Thymus (tissue), 11 donors: ENCODE data around the gene CLIP2. TPM values are rescaled to one million over a fixed set of nuclear protein-coding genes. Genes with fewer than 3 reads are reported as not detected.
"Not testable (repeated sequence)": the region's sequence is repeated elsewhere in the genome, so short reads cannot be mapped to it uniquely, and the experiment has no call there.

Experiments
- DNase-seq, 9 donors: peaks; one replicate each; pipeline ENCODE4 v3.0.0-alpha.2; 2013; ENCODE audit warnings: low spot score in 9 of 9, low read depth in 6 of 9, missing footprints in 1 of 9
- H3K27ac ChIP-seq, 2 donors: one replicate each; pipeline ENCODE4 v1.5.1; 2013; ENCODE audit warnings: control low read depth in 1 of 2, low read depth in 1 of 2, low read length in 1 of 2, mild to moderate bottlenecking in 1 of 2, moderate library complexity in 1 of 2
- H3K27me3 ChIP-seq, 2 donors: one replicate each; pipeline ENCODE4 v1.5.1; 2013; ENCODE audit warnings: low read length in 1 of 2; ENCODE audit not compliant: control insufficient read depth in 2 of 2, insufficient read depth in 1 of 2
- H3K36me3 ChIP-seq, 2 donors: one replicate each; pipeline ENCODE4 v1.5.1; 2013; ENCODE audit warnings: low read length in 1 of 2, mild to moderate bottlenecking in 1 of 2, moderate library complexity in 1 of 2; ENCODE audit not compliant: control insufficient read depth in 2 of 2, insufficient read depth in 2 of 2
- H3K4me1 ChIP-seq, 2 donors: one replicate each; pipeline ENCODE4 v1.5.1; 2013; ENCODE audit warnings: low read length in 2 of 2; ENCODE audit not compliant: control insufficient read depth in 2 of 2, insufficient read depth in 2 of 2
- H3K4me3 ChIP-seq, 2 donors: one replicate each; pipeline ENCODE4 v1.5.1; 2013; ENCODE audit warnings: low read length in 2 of 2, control low read depth in 1 of 2, mild to moderate bottlenecking in 1 of 2
- H3K9me3 ChIP-seq, 2 donors: one replicate each; pipeline ENCODE4 v1.5.1; 2013; ENCODE audit warnings: low read length in 1 of 2, mild to moderate bottlenecking in 1 of 2; ENCODE audit not compliant: control insufficient read depth in 2 of 2, insufficient read depth in 1 of 2
- WGBS: extraction: QIAGEN DNeasy Blood & Tissue Kit; methylation state at CpG from one replicate; pipeline ENCODE4 v1.1.7; 2013; 5-methylcytosine and 5-hydroxymethylcytosine counted together
- polyA plus RNA-seq: library from polyadenylated mRNA; stranded (reverse); fragments of 200-250 nt; gene quantifications from one replicate; pipeline ENCODE4 v1.2.3, GENCODE V29; 2013
- total RNA-seq: library from RNA; stranded (reverse); fragments of 120-200 nt; gene quantifications from one replicate; pipeline ENCODE4 v1.2.4, GENCODE V29; 2013
- donor health status: healthy.

Gene CLIP2
- total and polyA plus RNA-seq, 2 donors = 5.2 to 5.6 TPM

DNA sequence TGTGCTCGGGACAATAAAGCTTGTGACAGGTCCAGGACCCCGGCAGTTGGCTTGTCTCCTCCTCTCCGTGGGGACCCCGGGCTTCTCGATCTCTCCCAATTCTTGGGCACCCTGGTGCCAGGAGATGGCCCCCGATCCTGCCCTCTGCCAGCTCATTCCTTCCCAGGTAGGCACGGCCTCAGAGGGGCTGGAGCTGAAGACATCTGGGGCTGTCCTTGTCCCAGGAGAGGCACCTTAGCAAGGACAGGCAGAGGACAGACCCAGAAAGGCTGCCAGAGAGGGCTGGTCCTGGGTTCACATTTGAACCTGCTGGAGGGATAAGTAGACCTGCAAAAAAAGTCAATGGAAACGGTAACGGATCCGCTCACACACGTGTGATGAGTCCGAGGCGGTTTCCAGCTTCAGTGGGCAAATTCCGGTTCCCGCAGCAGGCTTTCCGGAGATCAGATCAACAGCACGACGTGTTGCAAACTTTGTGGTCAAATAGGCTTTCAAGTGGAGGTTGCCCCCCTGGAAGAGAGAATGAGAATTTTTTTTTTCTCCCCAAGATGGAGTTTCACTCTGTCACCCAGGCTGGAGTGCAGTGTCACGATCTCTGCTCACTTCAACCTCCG lies 116.8 kb downstream of the CLIP2 start:
- 96% methylated on average over 20 of the region's 20 CpGs for WGBS
- Histone ChIP-seq H3K27ac (no peak overlapping the region), H3K27me3 (no peaks in the 10 kb centered on the region), H3K4me1 (no peaks in the 10 kb centered on the region), H3K4me3 (no peak overlapping the region), H3K36me3 (peaks cover 0 to 5% of the 10 kb centered on the region in 2 donors), H3K9me3 (no peaks in the 10 kb centered on the region)
- no peak for DNase-seq

DNA sequence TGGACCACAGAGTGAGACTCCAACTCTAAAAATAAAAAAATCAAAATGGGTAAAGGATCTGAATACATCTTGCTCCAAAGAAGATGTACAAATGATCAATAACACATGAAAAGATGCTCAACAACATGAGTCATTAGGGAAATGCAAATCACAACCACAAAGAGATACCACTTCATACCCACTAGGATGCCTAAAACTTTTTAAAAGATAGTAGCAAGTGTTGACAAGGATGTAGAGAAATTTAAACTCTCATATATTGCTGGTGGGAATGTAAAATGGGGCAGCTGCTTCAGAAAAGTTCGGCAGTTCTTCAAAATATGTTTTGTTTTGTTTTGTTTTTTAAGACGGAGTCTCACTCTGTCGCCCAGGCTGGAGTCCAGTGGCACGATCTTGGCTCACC lies 118.8 kb downstream of the CLIP2 start:
- H3K27ac ChIP-seq = no peak overlapping the region
- WGBS = 74% methylated on average over 4 of the region's 4 CpGs
- DNase-seq = no peak
- H3K4me1 ChIP-seq = no peaks in the 10 kb centered on the region
- no peaks in the 10 kb centered on the region for H3K27me3 ChIP-seq
- H3K4me3 ChIP-seq = no peak overlapping the region
- H3K9me3 ChIP-seq = no peaks in the 10 kb centered on the region
- peaks cover 0 to 5% of the 10 kb centered on the region in 2 donors for H3K36me3 ChIP-seq

DNA sequence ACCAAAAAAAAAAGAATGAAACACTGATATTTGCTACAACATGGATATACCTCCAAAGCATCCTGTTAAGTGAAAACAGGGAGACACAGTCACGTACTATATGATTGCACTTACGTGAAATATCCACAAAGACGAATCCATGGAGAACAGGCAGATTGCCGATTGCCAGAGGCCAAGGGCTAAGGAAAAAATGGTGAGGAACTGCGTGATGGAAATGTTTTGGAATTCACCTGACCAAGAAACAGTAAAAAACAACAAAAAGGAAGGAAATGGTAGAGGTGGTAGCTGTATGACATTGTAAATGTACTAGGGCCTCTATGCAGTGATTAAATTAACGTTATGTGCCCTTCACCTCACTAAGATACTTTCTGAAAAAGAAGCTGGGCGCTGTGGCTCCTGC lies 120.4 kb downstream of the CLIP2 start:
- H3K27me3 ChIP-seq = no peaks in the 10 kb centered on the region
- H3K4me3 ChIP-seq = no peak overlapping the region
- no peaks in the 10 kb centered on the region for H3K36me3 ChIP-seq
- H3K9me3 ChIP-seq = no peaks in the 10 kb centered on the region
- no peaks in the 10 kb centered on the region for H3K4me1 ChIP-seq
- no peak overlapping the region for H3K27ac ChIP-seq
- no peak for DNase-seq
- 76% methylated on average over 7 of the region's 7 CpGs for WGBS

DNA sequence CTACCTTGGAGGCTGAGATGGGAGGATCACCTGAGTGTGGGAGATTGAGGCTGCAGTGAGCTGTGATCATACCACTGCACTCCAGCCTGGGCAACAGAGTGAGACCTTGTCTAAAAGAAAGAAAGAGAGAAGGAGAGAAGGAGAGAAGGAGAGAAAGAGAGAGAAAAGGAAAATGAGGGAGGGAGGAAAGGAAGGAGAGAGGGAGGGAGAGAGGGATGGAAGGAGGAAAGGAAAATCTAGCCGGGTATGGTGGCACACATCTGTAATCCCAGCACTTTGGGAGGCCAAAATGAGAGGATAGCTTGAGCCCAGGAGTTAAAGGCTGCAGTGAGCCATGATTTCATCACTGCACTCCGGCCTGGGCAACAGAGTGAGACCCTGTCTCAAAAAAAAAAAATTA lies 121.6 kb downstream of the CLIP2 start:
- Histone ChIP-seq H3K27ac (no peak overlapping the region), H3K4me3 (no peak overlapping the region), H3K27me3 (no peaks in the 10 kb centered on the region), H3K9me3 (no peaks in the 10 kb centered on the region), H3K4me1 (no peaks in the 10 kb centered on the region), H3K36me3 (no peaks in the 10 kb centered on the region)
- no peak for DNase-seq
- 93% methylated on average over 2 of the region's 2 CpGs for WGBS

DNA sequence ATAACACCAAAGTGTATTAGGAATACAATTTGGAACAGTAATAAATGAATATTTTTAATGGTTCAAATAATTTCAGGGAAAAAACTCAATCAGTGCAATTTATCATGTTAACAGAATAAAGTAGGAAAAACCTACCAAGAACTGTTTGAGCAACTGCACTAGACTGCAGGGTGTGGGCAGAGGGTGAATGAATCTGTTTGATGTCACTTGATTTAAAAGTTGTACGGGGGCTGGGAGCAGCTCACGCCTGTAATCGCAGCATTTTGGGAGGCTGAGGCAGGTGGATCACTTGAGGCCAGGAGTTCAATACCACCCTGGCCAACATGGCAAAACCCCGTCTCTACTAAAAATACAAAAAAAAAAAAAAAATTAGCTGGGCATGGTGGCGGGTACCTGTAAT lies 122.4 kb downstream of the CLIP2 start:
- not testable (repeated sequence) for H3K27ac ChIP-seq, H3K9me3 ChIP-seq, H3K4me1 ChIP-seq, H3K27me3 ChIP-seq, DNase-seq, H3K4me3 ChIP-seq, H3K36me3 ChIP-seq
- WGBS = 90% methylated on average over 5 of the region's 5 CpGs

DNA sequence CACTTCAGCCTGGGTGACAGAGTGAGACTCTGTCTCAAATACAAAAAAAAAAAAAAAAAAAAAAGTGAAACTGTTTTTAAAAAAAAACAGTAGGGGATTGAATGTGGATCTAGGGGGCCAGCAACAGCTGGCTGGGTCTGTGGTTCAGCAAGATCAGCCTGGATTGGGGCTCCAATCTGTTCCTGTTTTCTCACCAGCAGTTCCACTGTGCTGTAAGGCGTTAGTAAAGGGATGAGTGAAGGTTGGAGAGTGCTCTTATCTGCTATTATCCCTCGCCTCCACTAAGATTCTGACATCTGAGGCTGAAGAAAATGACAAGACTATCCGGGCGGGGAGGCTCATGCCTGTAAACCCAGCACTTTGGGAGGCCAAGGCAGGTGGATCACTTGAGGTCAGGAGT lies 122.8 kb downstream of the CLIP2 start:
- Histone ChIP-seq H3K36me3 (no peaks in the 10 kb centered on the region), H3K4me3 (no peak overlapping the region), H3K27ac (no peak overlapping the region), H3K4me1 (no peaks in the 10 kb centered on the region), H3K9me3 (no peaks in the 10 kb centered on the region), H3K27me3 (no peaks in the 10 kb centered on the region)
- no peak for DNase-seq
- 57% methylated on average over 4 of the region's 4 CpGs for WGBS

DNA sequence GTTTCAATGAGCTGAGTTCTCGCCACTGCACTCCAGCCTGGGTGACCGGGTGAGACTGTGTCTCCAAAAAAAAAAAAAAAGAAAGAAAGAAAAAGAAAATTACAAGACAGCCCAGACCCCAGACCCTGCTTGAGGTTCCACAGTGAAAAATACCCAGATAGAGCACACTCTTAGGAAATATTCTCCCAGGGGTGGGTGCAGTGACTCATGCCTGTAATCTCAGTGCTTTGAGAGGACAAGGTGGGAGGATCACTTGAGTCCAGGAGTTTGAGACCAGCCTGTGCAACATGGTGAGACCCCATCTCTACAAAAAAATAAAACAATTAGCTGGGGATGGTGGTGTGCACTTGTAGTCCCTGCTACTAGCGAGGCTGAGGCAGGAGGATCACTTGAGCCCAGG lies 123.4 kb downstream of the CLIP2 start:
- Histone ChIP-seq H3K4me1 (no peaks in the 10 kb centered on the region), H3K27ac (no peak overlapping the region), H3K9me3 (no peaks in the 10 kb centered on the region), H3K27me3 (no peaks in the 10 kb centered on the region), H3K36me3 (no peaks in the 10 kb centered on the region), H3K4me3 (no peak overlapping the region)
- 93% methylated on average over 3 of the region's 3 CpGs for WGBS
- no peak for DNase-seq

DNA sequence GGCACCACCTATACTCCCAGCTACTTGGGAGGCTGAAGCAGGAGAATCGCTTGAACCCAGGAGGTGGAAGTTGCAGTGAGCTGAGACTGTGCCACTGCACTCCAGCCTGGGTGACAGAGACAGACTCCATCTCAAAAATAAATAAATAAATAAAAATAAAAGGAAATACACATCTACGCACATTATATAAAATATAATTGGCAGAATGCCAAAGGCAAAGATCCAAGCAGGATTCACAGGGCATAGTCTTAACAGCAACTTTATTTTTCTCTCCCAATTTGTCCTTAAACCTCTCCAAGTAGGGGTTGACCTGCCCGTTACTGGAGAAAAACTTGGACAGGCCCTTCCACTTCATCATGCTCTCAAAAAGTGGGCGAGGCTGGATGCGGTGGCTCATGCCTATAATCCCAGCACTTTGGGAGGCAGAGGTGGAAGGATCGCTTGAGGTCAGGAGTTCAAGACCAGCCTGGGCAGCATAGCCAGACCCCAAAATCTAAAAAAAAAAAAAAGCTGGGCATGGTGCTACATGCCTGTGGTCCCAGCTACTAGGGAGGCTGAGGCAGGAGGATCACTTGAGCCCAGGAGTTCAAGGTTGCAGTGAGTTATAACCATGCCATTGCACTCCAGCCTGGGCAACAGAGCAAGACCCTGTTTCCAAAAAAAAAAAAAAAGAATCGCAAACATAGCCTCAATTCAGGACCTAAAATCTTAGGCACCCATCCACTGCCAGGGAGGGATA lies 125.6 kb downstream of the CLIP2 start:
- not testable (repeated sequence) for H3K4me3 ChIP-seq, DNase-seq, H3K36me3 ChIP-seq, H3K4me1 ChIP-seq, H3K9me3 ChIP-seq, H3K27me3 ChIP-seq, H3K27ac ChIP-seq
- no CpG with 5 or more reads among the region's 7 CpGs for WGBS

DNA sequence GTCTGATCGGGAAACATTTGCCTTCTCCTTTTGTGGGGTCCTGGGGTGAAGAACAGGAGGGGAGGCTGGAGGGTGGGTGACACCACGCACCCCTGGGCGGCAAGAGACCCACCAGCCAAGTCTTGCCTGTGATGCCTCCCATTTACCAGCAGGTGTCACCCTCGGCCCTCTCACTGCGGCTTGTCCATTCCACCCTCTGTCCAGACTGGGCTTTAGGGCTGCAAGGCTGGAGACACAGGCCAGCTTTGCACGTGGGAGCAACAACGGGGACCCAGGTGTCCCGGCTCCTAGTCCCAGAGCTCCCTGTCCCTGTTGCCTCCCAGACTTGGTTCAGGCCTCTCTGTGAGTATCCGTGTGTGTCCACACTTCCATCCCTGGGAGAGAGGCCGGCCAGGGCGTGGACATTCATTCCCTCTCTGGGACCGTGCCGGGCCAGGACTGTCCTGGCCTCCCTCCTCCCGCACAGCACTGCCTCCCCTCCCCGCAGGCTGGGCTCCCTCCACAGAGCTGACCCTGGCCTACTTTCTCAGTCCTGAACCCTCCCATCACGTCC lies 128.3 kb downstream of the CLIP2 start:
- Histone ChIP-seq H3K27me3 (no peaks in the 10 kb centered on the region), H3K4me1 (no peaks in the 10 kb centered on the region), H3K27ac (no peak overlapping the region), H3K9me3 (no peaks in the 10 kb centered on the region), H3K4me3 (no peak overlapping the region), H3K36me3 (no peaks in the 10 kb centered on the region)
- 37% methylated on average over 16 of the region's 16 CpGs for whole genome bisulfite sequencing
- peak in 5 of 9 donors; percentile 33 to 50 (median 39) for DNase-seq
